ENCODE measurements around the gene UNC45A. TPM values are rescaled to one million over a fixed set of nuclear protein-coding genes. Genes with fewer than 3 reads are reported as not detected.

Gene UNC45A
- total and polyA plus RNA-seq, 4 donors, result 13.9 to 31.2 (median 24.9) TPM

GRCh38 chr15:90904746-90905145, 30.3 kb upstream of the UNC45A start:
- no peak for DNase-seq (ENCODE audit: low spot score)

GRCh38 chr15:90905306-90906180, 29.5 kb upstream of the UNC45A start:
- no peaks in the 10 kb centered on the region for H3K27me3 ChIP-seq (ENCODE audit: control insufficient read depth in 4 of 4, insufficient read depth in 4 of 4, low read length in 3 of 4)
- H3K9ac ChIP-seq (ENCODE audit: low read depth in 1 of 2, low read length in 2 of 2), result no peak overlapping the region
- no peak overlapping the region for H3K27ac ChIP-seq (ENCODE audit: low read depth in 1 of 2, low read length in 2 of 2)
- no peak overlapping the region for H3K4me3 ChIP-seq (ENCODE audit: low read depth in 1 of 3, low read length in 3 of 3)
- no peak for TF ChIP-seq HNF4A (conservative IDR thresholded peaks at IDR 0.05)
- TF ChIP-seq, protein P1, sequence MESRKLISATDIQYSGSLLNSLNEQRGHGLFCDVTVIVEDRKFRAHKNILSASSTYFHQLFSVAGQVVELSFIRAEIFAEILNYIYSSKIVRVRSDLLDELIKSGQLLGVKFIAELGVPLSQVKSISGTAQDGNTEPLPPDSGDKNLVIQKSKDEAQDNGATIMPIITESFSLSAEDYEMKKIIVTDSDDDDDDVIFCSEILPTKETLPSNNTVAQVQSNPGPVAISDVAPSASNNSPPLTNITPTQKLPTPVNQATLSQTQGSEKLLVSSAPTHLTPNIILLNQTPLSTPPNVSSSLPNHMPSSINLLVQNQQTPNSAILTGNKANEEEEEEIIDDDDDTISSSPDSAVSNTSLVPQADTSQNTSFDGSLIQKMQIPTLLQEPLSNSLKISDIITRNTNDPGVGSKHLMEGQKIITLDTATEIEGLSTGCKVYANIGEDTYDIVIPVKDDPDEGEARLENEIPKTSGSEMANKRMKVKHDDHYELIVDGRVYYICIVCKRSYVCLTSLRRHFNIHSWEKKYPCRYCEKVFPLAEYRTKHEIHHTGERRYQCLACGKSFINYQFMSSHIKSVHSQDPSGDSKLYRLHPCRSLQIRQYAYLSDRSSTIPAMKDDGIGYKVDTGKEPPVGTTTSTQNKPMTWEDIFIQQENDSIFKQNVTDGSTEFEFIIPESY (IDR thresholded peaks at IDR 0.05), result no peak
- no peak for TF ChIP-seq YY1 (IDR thresholded peaks at IDR 0.05)
- TF ChIP-seq NR2F2 (IDR thresholded peaks at IDR 0.05), result no peak
- no peak for TF ChIP-seq FOXA2 (IDR thresholded peaks at IDR 0.05)
- DNase-seq (ENCODE audit: low spot score), result no peak
- H3K9me3 ChIP-seq (ENCODE audit: control insufficient read depth in 4 of 4, low read length in 3 of 4), result no peaks in the 10 kb centered on the region
- peaks cover 34 to 50% (median 45%) of the 10 kb centered on the region in 4 donors for H3K36me3 ChIP-seq (ENCODE audit: control insufficient read depth in 4 of 4, insufficient read depth in 3 of 4, low read depth in 1 of 4, low read length in 3 of 4)
- peaks cover 0 to 18% (median 9%) of the 10 kb centered on the region in 4 donors for H3K4me1 ChIP-seq (ENCODE audit: control insufficient read depth in 4 of 4, insufficient read depth in 4 of 4, low read length in 3 of 4)
- 97% methylated on average over 28 of the region's 28 CpGs for WGBS

More at GRCh38 chr15:90904746-90905145, 30.3 kb upstream of the UNC45A start:
- 96% methylated on average over 9 of the region's 9 CpGs for WGBS
- no peak overlapping the region for H3K4me3 ChIP-seq (ENCODE audit: low read depth in 1 of 3, low read length in 3 of 3)
- peaks cover 29 to 42% (median 37%) of the 10 kb centered on the region in 4 donors for H3K36me3 ChIP-seq (ENCODE audit: control insufficient read depth in 4 of 4, insufficient read depth in 3 of 4, low read depth in 1 of 4, low read length in 3 of 4)
- no peaks in the 10 kb centered on the region for H3K9me3 ChIP-seq (ENCODE audit: control insufficient read depth in 4 of 4, low read length in 3 of 4)
- H3K9ac ChIP-seq (ENCODE audit: low read depth in 1 of 2, low read length in 2 of 2), result no peak overlapping the region
- H3K27ac ChIP-seq (ENCODE audit: low read depth in 1 of 2, low read length in 2 of 2), result no peak overlapping the region
- H3K4me1 ChIP-seq (ENCODE audit: control insufficient read depth in 4 of 4, insufficient read depth in 4 of 4, low read length in 3 of 4), result peaks cover 0 to 18% (median 9%) of the 10 kb centered on the region in 4 donors
- no peaks in the 10 kb centered on the region for H3K27me3 ChIP-seq (ENCODE audit: control insufficient read depth in 4 of 4, insufficient read depth in 4 of 4, low read length in 3 of 4)
- TF ChIP-seq YY1 (IDR thresholded peaks at IDR 0.05) (no peak), JUND (IDR thresholded peaks at IDR 0.05) (no peak), HNF4G (IDR thresholded peaks at IDR 0.05) (no peak), SP1 (IDR thresholded peaks at IDR 0.05) (no peak), RAD21 (IDR thresholded peaks at IDR 0.05) (no peak), NR2F2 (IDR thresholded peaks at IDR 0.05) (no peak)
- TF ChIP-seq, protein P2, sequence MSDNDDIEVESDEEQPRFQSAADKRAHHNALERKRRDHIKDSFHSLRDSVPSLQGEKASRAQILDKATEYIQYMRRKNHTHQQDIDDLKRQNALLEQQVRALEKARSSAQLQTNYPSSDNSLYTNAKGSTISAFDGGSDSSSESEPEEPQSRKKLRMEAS (IDR thresholded peaks at IDR 0.05), result no peak

DNA sequence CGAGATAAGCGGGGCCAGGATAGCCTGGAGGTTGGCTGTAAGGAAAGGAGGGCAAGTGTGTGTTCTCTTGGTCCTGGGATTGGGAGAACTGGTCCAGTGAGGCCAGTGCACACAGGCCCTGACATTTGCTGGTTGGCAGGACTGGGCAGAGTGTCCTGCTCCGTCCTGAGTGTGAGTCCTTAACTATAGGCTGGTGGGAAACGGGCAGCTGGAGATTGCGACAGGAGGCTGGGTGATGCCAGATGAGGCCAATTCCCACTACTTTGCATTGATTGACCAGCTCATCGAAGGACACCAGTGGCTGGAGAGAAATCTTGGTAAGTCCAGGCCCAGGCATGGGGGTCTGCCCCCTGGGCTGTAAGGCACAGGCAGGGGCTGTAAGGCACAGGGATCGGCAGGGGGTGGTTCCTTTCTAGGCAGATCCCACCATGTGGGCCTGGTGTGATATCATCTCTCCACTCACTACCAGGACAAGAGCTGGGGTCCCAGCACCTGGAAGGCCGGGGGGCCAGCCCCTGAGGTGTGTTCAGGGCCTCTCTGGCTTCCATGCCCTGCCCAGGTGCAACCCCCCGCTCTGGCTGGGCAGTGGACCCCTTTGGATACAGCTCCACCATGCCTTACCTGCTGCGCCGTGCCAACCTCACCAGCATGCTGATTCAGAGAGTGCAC, 28.8 kb upstream of the UNC45A start:
- peaks cover 40 to 58% (median 52%) of the 10 kb centered on the region in 4 donors for H3K36me3 ChIP-seq (ENCODE audit: control insufficient read depth in 4 of 4, insufficient read depth in 3 of 4, low read depth in 1 of 4, low read length in 3 of 4)
- WGBS, result 97% methylated on average over 11 of the region's 11 CpGs
- no peak overlapping the region for H3K4me3 ChIP-seq (ENCODE audit: low read depth in 1 of 3, low read length in 3 of 3)
- H3K4me1 ChIP-seq (ENCODE audit: control insufficient read depth in 4 of 4, insufficient read depth in 4 of 4, low read length in 3 of 4), result peaks cover 0 to 18% (median 9%) of the 10 kb centered on the region in 4 donors
- no peak for DNase-seq (ENCODE audit: low spot score)
- no peak overlapping the region for H3K9ac ChIP-seq (ENCODE audit: low read depth in 1 of 2, low read length in 2 of 2)
- no peak for TF ChIP-seq JUND (IDR thresholded peaks at IDR 0.05)
- no peak for TF ChIP-seq TAF1 (conservative IDR thresholded peaks at IDR 0.05)
- no peaks in the 10 kb centered on the region for H3K27me3 ChIP-seq (ENCODE audit: control insufficient read depth in 4 of 4, insufficient read depth in 4 of 4, low read length in 3 of 4)
- no peaks in the 10 kb centered on the region for H3K9me3 ChIP-seq (ENCODE audit: control insufficient read depth in 4 of 4, low read length in 3 of 4)
- H3K27ac ChIP-seq (ENCODE audit: low read depth in 1 of 2, low read length in 2 of 2), result no peak overlapping the region
